SU-DHL-6 (cell line): ENCODE data around the gene GRM8.

Experiments used
- EZH2phosphoT487 ChIP-seq: fragments of 200-600 bp; sonication (generic), shearing (Covaris generic); conservative IDR thresholded peaks from 2 replicates; pipeline ENCODE4 v1.6.1; 2018; ENCODE audit warnings: mild to moderate bottlenecking, antibody characterized with exemption, low read length, moderate library complexity, mixed read lengths
- TF ChIP-seq, protein P1 (sequence below): fragments of 200-600 bp; sonication (generic); IDR thresholded peaks from one replicate; pipeline ENCODE4 v1.5.1; 2017; ENCODE audit warnings: antibody characterized with exemption, mild to moderate bottlenecking, low read length, moderate library complexity; ENCODE audit not compliant: insufficient read depth, poor library complexity, severe bottlenecking

DNA sequence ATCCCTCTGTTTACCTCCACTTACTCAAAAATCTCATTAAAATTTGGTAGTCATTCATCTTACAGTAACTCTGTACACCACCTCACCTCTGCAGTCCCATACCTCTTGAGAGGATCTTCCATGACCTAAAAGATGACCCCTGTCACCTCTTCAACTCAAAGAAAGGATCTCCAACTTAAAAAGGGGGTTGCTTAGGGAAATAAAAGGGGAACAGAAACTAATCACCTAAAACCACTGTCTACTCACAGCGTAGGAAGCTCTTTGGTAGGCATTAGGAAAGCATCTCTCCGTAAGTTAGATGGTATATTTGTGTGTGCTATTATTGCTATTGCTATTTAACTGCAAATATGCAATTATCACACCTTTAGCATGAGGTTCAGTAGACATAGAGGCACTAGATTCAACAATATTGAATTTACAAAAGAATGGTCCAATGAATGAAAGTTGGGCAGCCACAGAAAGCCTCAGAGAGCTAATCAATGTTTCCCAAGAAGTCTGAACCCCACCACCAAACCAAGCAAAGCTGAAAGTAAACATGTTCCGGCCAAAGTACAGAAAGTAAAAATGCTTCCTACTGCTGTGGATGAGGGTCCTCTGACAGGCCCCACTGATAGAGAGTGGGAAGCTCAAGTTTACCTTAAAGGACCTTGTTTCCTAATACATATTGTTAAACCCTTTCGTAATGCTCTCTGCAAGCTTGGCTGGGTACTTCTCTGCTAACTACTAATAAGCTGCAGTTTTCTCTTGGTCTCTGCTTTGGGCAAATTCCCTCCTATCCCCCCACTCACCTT lies 105.8 kb downstream of the GRM8 start:
- TF ChIP-seq, protein P1, sequence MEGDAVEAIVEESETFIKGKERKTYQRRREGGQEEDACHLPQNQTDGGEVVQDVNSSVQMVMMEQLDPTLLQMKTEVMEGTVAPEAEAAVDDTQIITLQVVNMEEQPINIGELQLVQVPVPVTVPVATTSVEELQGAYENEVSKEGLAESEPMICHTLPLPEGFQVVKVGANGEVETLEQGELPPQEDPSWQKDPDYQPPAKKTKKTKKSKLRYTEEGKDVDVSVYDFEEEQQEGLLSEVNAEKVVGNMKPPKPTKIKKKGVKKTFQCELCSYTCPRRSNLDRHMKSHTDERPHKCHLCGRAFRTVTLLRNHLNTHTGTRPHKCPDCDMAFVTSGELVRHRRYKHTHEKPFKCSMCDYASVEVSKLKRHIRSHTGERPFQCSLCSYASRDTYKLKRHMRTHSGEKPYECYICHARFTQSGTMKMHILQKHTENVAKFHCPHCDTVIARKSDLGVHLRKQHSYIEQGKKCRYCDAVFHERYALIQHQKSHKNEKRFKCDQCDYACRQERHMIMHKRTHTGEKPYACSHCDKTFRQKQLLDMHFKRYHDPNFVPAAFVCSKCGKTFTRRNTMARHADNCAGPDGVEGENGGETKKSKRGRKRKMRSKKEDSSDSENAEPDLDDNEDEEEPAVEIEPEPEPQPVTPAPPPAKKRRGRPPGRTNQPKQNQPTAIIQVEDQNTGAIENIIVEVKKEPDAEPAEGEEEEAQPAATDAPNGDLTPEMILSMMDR, result no peak
- TF ChIP-seq EZH2phosphoT487, result no peak
